A549 (cell line): Measurements from ENCODE around the gene GGA1. TPM values are rescaled to one million over a fixed set of nuclear protein-coding genes. Genes with fewer than 3 reads are reported as not detected.
A peak's percentile ranks its signal among the peaks of the same experiment; 100 is the strongest.

ENCODE experiments used
- ATAC-seq, 2 experiments: fragments of 200-7000 bp in 1 of 2; fragments of >200 bp in 1 of 2; cut with Nextera tagmentation in 1 of 2; cut with Tn5 transposase in 1 of 2; 3 replicates each; pipeline versions ENCODE4 v1.8.0 to v1.9.1; 2018 to 2020; ENCODE audit warnings: mild to moderate bottlenecking in 1 of 2, moderate library complexity in 1 of 2
- CTCF ChIA-PET: fragments of 300-600 bp; sonication (Branson Sonifier 250); formaldehyde crosslinking; extraction: SDS; loops from one replicate; lab custom pipeline; 2021; ENCODE audit warnings: antibody characterized with exemption, inconsistent platforms; lab: Yijun Ruan, JAX
- POLR2A ChIA-PET: fragments of 350-600 bp; formaldehyde crosslinking; extraction: SDS; loops from one replicate; lab custom pipeline; 2021; ENCODE audit warnings: antibody characterized with exemption, inconsistent platforms; lab: Yijun Ruan, JAX
- DNase-seq, 2 experiments: peaks; one replicate each; pipeline versions ENCODE4 v3.0.0 to v3.0.0-alpha.2; 2011 to 2016; ENCODE audit warnings: low read depth in 1 of 2, low spot score in 1 of 2
- FAIRE-seq: peaks from 2 replicates; lab custom pipeline; 2011; peaks lifted over from hg19 to GRCh38; lab: Jason Lieb, UNC
- H3K27ac ChIP-seq, 2 experiments: fragments of >200 bp; sonication (Bioruptor Twin); formaldehyde crosslinking; 3 replicates each; pipeline ENCODE4 v1.5.1; 2016 to 2017
- H3K4me1 ChIP-seq: fragments of >200 bp; sonication (Bioruptor Twin); formaldehyde crosslinking; 3 replicates; pipeline ENCODE4 v1.6.1; 2016
- H3K4me2 ChIP-seq: fragments of >200 bp; sonication (Bioruptor Twin); formaldehyde crosslinking; 3 replicates; pipeline ENCODE4 v1.6.1; 2016
- H3K4me3 ChIP-seq: fragments of >200 bp; sonication (Bioruptor Twin); formaldehyde crosslinking; 3 replicates; pipeline ENCODE4 v1.5.1; 2016
- H3K9me3 ChIP-seq: fragments of >200 bp; sonication (Bioruptor Twin); formaldehyde crosslinking; 3 replicates; pipeline ENCODE4 v1.6.1; 2016
- BHLHE40 ChIP-seq: IDR thresholded peaks from 2 replicates; pipeline ENCODE4 v1.6.1; 2012; ENCODE audit warnings: low read depth, low read length, inconsistent platforms
- CBX2 ChIP-seq: fragments of 200-600 bp; sonication (generic); IDR thresholded peaks from 2 replicates; pipeline ENCODE4 v1.6.1; 2016; ENCODE audit warnings: low read depth, mild to moderate bottlenecking, borderline replicate concordance
- CHD2 ChIP-seq: fragments of 150-350 bp; IDR thresholded peaks from 2 replicates; pipeline ENCODE4 v1.6.1; 2014; ENCODE audit warnings: low read length; ENCODE audit not compliant: partially characterized antibody
- CTCF ChIP-seq: fragments of >200 bp; sonication (Bioruptor Twin); formaldehyde crosslinking; IDR thresholded peaks from 3 replicates; pipeline ENCODE4 v1.5.1; 2016
- E2F6 ChIP-seq: IDR thresholded peaks from 2 replicates; pipeline ENCODE4 v1.6.1; 2012; ENCODE audit warnings: low read depth, borderline replicate concordance
- EHF ChIP-seq: fragments of 250-450 bp; sonication (Bioruptor Pico); IDR thresholded peaks from 2 replicates; pipeline ENCODE4 v1.5.0; 2020; ENCODE audit warnings: mild to moderate bottlenecking
- EHMT2 ChIP-seq: fragments of 200-600 bp; sonication (generic); IDR thresholded peaks from 2 replicates; pipeline ENCODE4 v1.6.1; 2016; ENCODE audit warnings: antibody characterized with exemption, low read depth, mild to moderate bottlenecking, moderate library complexity
- ELK1 ChIP-seq: fragments of 150-350 bp; IDR thresholded peaks from 2 replicates; pipeline ENCODE4 v1.6.1; 2014; ENCODE audit warnings: low read depth, mild to moderate bottlenecking, low read length
- EP300 ChIP-seq, 2 experiments: fragments of >200 bp; sonication (Bioruptor Twin); formaldehyde crosslinking; IDR thresholded peaks; 2 replicates in 1 of 2; 3 replicates in 1 of 2; pipeline ENCODE4 v1.6.1; 2016 to 2017
- FOSB ChIP-seq: fragments of 250-450 bp; sonication (Bioruptor Pico); IDR thresholded peaks from 2 replicates; pipeline ENCODE4 v1.5.0; 2020; ENCODE audit warnings: mild to moderate bottlenecking, moderate library complexity
- HDAC2 ChIP-seq: fragments of 200-600 bp; sonication (generic); IDR thresholded peaks from 2 replicates; pipeline ENCODE4 v1.6.1; 2016
- HMGXB4 ChIP-seq: fragments of 250-450 bp; sonication (Bioruptor Pico); IDR thresholded peaks from 2 replicates; pipeline ENCODE4 v1.5.0; 2021; ENCODE audit warnings: mild to moderate bottlenecking, moderate library complexity, borderline replicate concordance
- HOXA7 ChIP-seq: fragments of 250-450 bp; sonication (Bioruptor Pico); IDR thresholded peaks from 2 replicates; pipeline ENCODE4 v1.5.0; 2020; ENCODE audit warnings: mild to moderate bottlenecking, moderate library complexity
- HOXB13 ChIP-seq: fragments of 250-450 bp; sonication (Bioruptor Pico); IDR thresholded peaks from 2 replicates; pipeline ENCODE4 v1.5.0; 2020; ENCODE audit warnings: low read depth, mild to moderate bottlenecking, moderate library complexity
- JUN ChIP-seq, 2 experiments: fragments of >200 bp; sonication (Bioruptor Twin); formaldehyde crosslinking; IDR thresholded peaks; 2 replicates in 1 of 2; 3 replicates in 1 of 2; pipeline ENCODE4 v1.6.1; 2016 to 2017
- JUNB ChIP-seq: fragments of >200 bp; sonication (Bioruptor Twin); formaldehyde crosslinking; IDR thresholded peaks from 2 replicates; pipeline ENCODE4 v1.6.1; 2016
- KDM1A ChIP-seq: fragments of 200-600 bp; sonication (generic); IDR thresholded peaks from 2 replicates; pipeline ENCODE4 v1.6.1; 2016; ENCODE audit warnings: low read depth, mild to moderate bottlenecking
- KDM5A ChIP-seq: fragments of 200-600 bp; sonication (generic); IDR thresholded peaks from 2 replicates; pipeline ENCODE4 v1.6.1; 2016; ENCODE audit warnings: antibody characterized with exemption, mild to moderate bottlenecking
- MAZ ChIP-seq: fragments of 150-350 bp; IDR thresholded peaks from 2 replicates; pipeline ENCODE4 v1.6.1; 2014; ENCODE audit warnings: antibody characterized with exemption, low read depth, low read length, borderline replicate concordance
- NFE2L2 ChIP-seq: fragments of 150-350 bp; conservative IDR thresholded peaks from 2 replicates; pipeline ENCODE4 v1.6.1; 2014; ENCODE audit warnings: low read length
- NR3C1 ChIP-seq: fragments of >200 bp; sonication (Bioruptor Twin); formaldehyde crosslinking; IDR thresholded peaks from 3 replicates; pipeline ENCODE4 v1.6.1; 2017
- PBX3 ChIP-seq: IDR thresholded peaks from 2 replicates; pipeline ENCODE4 v1.6.1; 2012
- PHF8 ChIP-seq: fragments of 200-600 bp; sonication (generic); IDR thresholded peaks from 2 replicates; pipeline ENCODE4 v1.6.1; 2016; ENCODE audit warnings: low read depth, mild to moderate bottlenecking, antibody characterized with exemption, moderate library complexity, borderline replicate concordance
- POLR2A ChIP-seq: IDR thresholded peaks from 2 replicates; pipeline ENCODE4 v1.6.1; 2012; ENCODE audit warnings: mild to moderate bottlenecking, low read length
- RFX5 ChIP-seq: fragments of 450-650 bp; IDR thresholded peaks from 2 replicates; pipeline ENCODE4 v1.7.1; 2014; ENCODE audit warnings: antibody characterized with exemption, mild to moderate bottlenecking, moderate library complexity
- SMC3 ChIP-seq: fragments of >200 bp; sonication (Bioruptor Twin); formaldehyde crosslinking; IDR thresholded peaks from 3 replicates; pipeline ENCODE4 v1.6.1; 2018; ENCODE audit warnings: inconsistent platforms
- SREBF2 ChIP-seq: fragments of 450-650 bp; IDR thresholded peaks from 2 replicates; pipeline ENCODE4 v1.6.1; 2014; ENCODE audit warnings: mild to moderate bottlenecking, moderate library complexity
- TFCP2L1 ChIP-seq: fragments of 250-450 bp; sonication (Bioruptor Pico); IDR thresholded peaks from 2 replicates; pipeline ENCODE4 v1.5.0; 2021; ENCODE audit warnings: mild to moderate bottlenecking
- TP53 ChIP-seq: fragments of 250-450 bp; sonication (Bioruptor Pico); IDR thresholded peaks from 2 replicates; pipeline ENCODE4 v1.5.0; 2021; ENCODE audit warnings: mild to moderate bottlenecking, moderate library complexity
- ZC3H11A ChIP-seq: fragments of 450-650 bp; IDR thresholded peaks from 2 replicates; pipeline ENCODE4 v1.6.1; 2014; ENCODE audit warnings: antibody characterized with exemption, mild to moderate bottlenecking
- ZNF302 ChIP-seq: fragments of 250-450 bp; sonication (Bioruptor Pico); IDR thresholded peaks from 2 replicates; pipeline ENCODE4 v1.9.0; 2021; ENCODE audit warnings: inconsistent platforms, mild to moderate bottlenecking, moderate library complexity
- WGBS: methylation state at CpG from one replicate; pipeline ENCODE4 v1.1.6; 2017; ENCODE audit errors: missing lambda C conversion rate; 5-methylcytosine and 5-hydroxymethylcytosine counted together
- polyA plus RNA-seq, 4 experiments: library from polyadenylated mRNA; depleted of rRNA in 3 of 4; stranded (reverse); fragments of >200 nt; fragmentation: RNase III in 1 of 4; extraction: RNeasy Plus Mini Kit Qiagen cat#74134 plus additional on column Dnase treatment in 1 of 4; gene quantifications; 2 replicates in 3 of 4; 3 replicates in 1 of 4; pipeline ENCODE4 v1.2.3, GENCODE V29; 2011 to 2017
- TF ChIP-seq, protein P1 (sequence below): fragments of >200 bp; sonication (Bioruptor Twin); formaldehyde crosslinking; IDR thresholded peaks from 3 replicates; pipeline ENCODE4 v1.6.1; 2016
- TF ChIP-seq, protein P2 (sequence below): IDR thresholded peaks from 2 replicates; pipeline ENCODE4 v1.6.1; 2012

The GGA1 gene
- polyA plus RNA-seq, 2 of the 4 experiments (the other 2 are of a cell fraction), result 22.0 to 26.1 TPM

GRCh38 chr22:37658133-37659065, 49.8 kb downstream of the GGA1 start, which contains the start of gene PDXP:
Gene PDXP, plus strand, starts transcription at chr22:37658723. Its CDS starts 60 bp downstream, at chr22:37658783.
- Histone ChIP-seq H3K27ac (peak within 1 kb of the TSS; percentile 77 to 92), H3K4me1 (peaks cover 15% of the 10 kb centered on the region), H3K9me3 (no peaks in the 10 kb centered on the region), H3K4me2 (peak within 1 kb of the TSS; percentile 98), H3K4me3 (peak within 1 kb of the TSS; percentile 82)
- peak; percentile 82; the same call in 1 of the 2 replicates for TF ChIP-seq E2F6
- no peak for TF ChIP-seq TFCP2L1 (CRISPR knock-in tag)
- TF ChIP-seq HMGXB4 (CRISPR knock-in tag), result no peak
- TF ChIP-seq NR3C1, result no peak
- no peak for TF ChIP-seq SMC3
- TF ChIP-seq ZNF302 (CRISPR knock-in tag), result no peak
- no peak for TF ChIP-seq ZC3H11A
- no peak for TF ChIP-seq PHF8
- TF ChIP-seq HOXB13, result 0 out of 2 replicates have a peak, but pooled peaks have one; percentile 39
- no peak for TF ChIP-seq TP53 (CRISPR knock-in tag)
- TF ChIP-seq SREBF2, result no peak
- no peak for TF ChIP-seq JUNB
- no peak for TF ChIP-seq NFE2L2
- TF ChIP-seq ELK1, result no peak
- 0 out of 2 replicates have a peak, but pooled peaks have one; percentile 43 for TF ChIP-seq BHLHE40
- TF ChIP-seq, protein P1, sequence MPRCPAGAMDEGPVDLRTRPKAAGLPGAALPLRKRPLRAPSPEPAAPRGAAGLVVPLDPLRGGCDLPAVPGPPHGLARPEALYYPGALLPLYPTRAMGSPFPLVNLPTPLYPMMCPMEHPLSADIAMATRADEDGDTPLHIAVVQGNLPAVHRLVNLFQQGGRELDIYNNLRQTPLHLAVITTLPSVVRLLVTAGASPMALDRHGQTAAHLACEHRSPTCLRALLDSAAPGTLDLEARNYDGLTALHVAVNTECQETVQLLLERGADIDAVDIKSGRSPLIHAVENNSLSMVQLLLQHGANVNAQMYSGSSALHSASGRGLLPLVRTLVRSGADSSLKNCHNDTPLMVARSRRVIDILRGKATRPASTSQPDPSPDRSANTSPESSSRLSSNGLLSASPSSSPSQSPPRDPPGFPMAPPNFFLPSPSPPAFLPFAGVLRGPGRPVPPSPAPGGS, result peak; percentile 57; the same call in 1 of the 3 replicates
- TF ChIP-seq CHD2, result no peak
- no peak for TF ChIP-seq HOXA7 (CRISPR knock-in tag)
- peak; percentile 97 for TF ChIP-seq PBX3
- no peak for TF ChIP-seq KDM1A
- no peak for TF ChIP-seq EP300 (IDR thresholded peaks at IDR 0.05)
- TF ChIP-seq, protein P2, sequence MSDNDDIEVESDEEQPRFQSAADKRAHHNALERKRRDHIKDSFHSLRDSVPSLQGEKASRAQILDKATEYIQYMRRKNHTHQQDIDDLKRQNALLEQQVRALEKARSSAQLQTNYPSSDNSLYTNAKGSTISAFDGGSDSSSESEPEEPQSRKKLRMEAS, result peak; percentile 77
- TF ChIP-seq MAZ, result no peak
- TF ChIP-seq EHF (CRISPR knock-in tag), result no peak
- TF ChIP-seq HDAC2, result no peak
- TF ChIP-seq JUN (IDR thresholded peaks at IDR 0.05), result peak in 1 of 2 experiments; percentile 62; a peak in 1 of 5 replicates
- no peak for TF ChIP-seq FOSB (CRISPR knock-in tag)
- no peak for TF ChIP-seq EHMT2
- no peak for TF ChIP-seq KDM5A
- TF ChIP-seq CBX2, result no peak
- TF ChIP-seq CTCF, result no peak
- peak; percentile 64 for TF ChIP-seq POLR2A
- TF ChIP-seq RFX5, result peak; percentile 98
- POLR2A ChIA-PET, result interaction anchor here (0.7 to 2.6 kb wide), 13 partner anchors 15 to 598 kb away, joined by 3 to 31 read pairs (median 5); partner anchors contain the start of genes GCAT, LGALS1 and NOL12
- peak; percentile 97 to 99 for DNase-seq
- ATAC-seq, result peak; percentile 97 to 99
- CTCF ChIA-PET, result interaction anchor here (0.8 to 8.3 kb wide), 10 partner anchors 10 to 51 kb away, joined by 3 to 67 read pairs (median 4); partner anchors contain the start of genes GGA1, SH3BP1 and TRIOBP
- no peak for FAIRE-seq
- 6% methylated on average over 19 of the region's 101 CpGs for WGBS
